Type B pancreatic cell (in vitro differentiated cells): ENCODE results near the gene GLDC. TPM values are rescaled to one million over a fixed set of nuclear protein-coding genes. Genes with fewer than 3 reads are reported as not detected.

Experiments used
- DNase-seq: peaks from one replicate; pipeline ENCODE4 v3.0.0; 2021; ENCODE audit warnings: mixed read lengths; ENCODE audit not compliant: unreplicated experiment; ENCODE audit errors: extremely low spot score
- H3K27ac Mint-ChIP-seq: 2 replicates; pipeline ENCODE4 v1.8.0; 2021; ENCODE audit warnings: mild to moderate bottlenecking, mixed read lengths
- H3K27me3 Mint-ChIP-seq: 2 replicates; pipeline ENCODE4 v1.8.0; 2021; ENCODE audit warnings: mixed read lengths
- H3K36me3 Mint-ChIP-seq: 2 replicates; pipeline ENCODE4 v1.8.0; 2021; ENCODE audit warnings: mixed read lengths
- H3K4me1 Mint-ChIP-seq: one replicate; pipeline ENCODE4 v1.8.0; 2021; ENCODE audit warnings: mixed read lengths; ENCODE audit not compliant: unreplicated experiment
- H3K4me3 Mint-ChIP-seq: 2 replicates; pipeline ENCODE4 v1.8.0; 2021; ENCODE audit warnings: mild to moderate bottlenecking, mixed read lengths
- H3K9me3 Mint-ChIP-seq: 2 replicates; pipeline ENCODE4 v1.8.0; 2021; ENCODE audit warnings: mixed read lengths
- CTCF ChIP-seq: fragments of 200-600 bp; sonication (generic); conservative IDR thresholded peaks from 2 replicates; pipeline ENCODE4 v1.5.0; 2021; ENCODE audit warnings: antibody characterized with exemption, mild to moderate bottlenecking
- total RNA-seq: library from RNA; stranded (reverse); gene quantifications from 2 replicates; pipeline ENCODE4 v1.2.1, GENCODE V29; 2021; ENCODE audit warnings: low replicate concordance

The GLDC gene
- total RNA-seq, 1 donor from 2014 or later, result 11.8 TPM

- Mint-ChIP-seq H3K27ac (no peak overlapping the region), H3K9me3 (no peaks in the 10 kb centered on the region), H3K4me1 (peaks cover 4% of the 10 kb centered on the region), H3K4me3 (no peak overlapping the region), H3K27me3 (no peaks in the 10 kb centered on the region), H3K36me3 (peaks cover 11% of the 10 kb centered on the region)
- no peak for TF ChIP-seq CTCF
- no peak for DNase-seq
Observed at GRCh38 chr9:6525326-6526045, 120.0 kb downstream of the GLDC start.

DNA sequence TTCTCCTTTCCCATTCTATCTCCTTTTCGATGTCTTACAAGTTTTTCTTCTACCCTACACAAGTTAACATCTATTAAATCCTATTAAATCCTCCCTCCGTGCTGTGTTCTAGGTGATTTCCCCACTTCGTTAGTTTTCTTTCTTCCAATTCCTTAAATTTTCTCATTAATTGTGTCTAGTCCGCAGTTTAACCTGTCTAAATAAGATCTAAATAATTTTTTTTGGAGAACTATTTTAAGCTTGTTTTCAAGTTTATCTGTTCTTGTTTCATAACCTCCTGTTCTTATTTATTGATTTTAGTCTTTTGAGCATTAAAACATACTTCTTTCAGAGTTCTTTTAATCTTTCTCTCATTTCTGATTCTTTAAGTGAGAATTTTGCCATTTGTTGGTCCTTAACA lies 123.3 kb downstream of the GLDC start:
- no peaks in the 10 kb centered on the region for H3K27me3 Mint-ChIP-seq
- H3K27ac Mint-ChIP-seq, result no peak overlapping the region
- DNase-seq, result no peak
- peaks cover 4% of the 10 kb centered on the region for H3K4me1 Mint-ChIP-seq
- H3K4me3 Mint-ChIP-seq, result no peak overlapping the region
- no peak for TF ChIP-seq CTCF
- no peaks in the 10 kb centered on the region for H3K9me3 Mint-ChIP-seq
- peaks cover 14% of the 10 kb centered on the region for H3K36me3 Mint-ChIP-seq

DNA sequence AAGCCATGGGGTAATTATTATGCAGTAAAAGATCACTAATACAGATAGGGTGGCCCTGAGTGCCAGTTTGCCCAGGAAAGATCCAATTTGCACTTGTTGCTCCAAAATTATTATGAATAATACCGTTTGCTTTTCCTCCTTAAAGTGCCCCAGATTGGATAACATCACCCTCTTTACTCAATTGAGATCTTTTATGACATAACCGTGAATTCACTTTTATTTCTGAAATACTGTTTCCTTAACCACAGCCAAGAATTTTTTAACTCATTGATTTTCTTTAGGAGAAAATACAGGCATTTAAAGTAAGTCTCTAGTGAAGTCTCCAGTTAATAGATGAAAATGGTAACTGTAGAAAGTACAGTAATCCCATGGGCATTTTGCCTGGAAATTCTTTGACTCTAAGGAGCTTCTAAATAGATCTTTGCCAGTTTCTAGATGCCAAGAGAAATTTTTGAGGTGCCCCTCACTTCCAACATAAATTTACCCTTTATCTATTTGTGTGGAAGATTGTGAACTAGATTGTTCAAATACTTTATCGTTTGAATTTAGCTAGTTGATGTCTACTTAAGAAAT lies 133.4 kb downstream of the GLDC start:
- no peak for TF ChIP-seq CTCF
- DNase-seq, result no peak
- Mint-ChIP-seq H3K36me3 (peaks cover 15% of the 10 kb centered on the region), H3K4me3 (no peak overlapping the region), H3K9me3 (no peaks in the 10 kb centered on the region), H3K4me1 (no peaks in the 10 kb centered on the region), H3K27me3 (no peaks in the 10 kb centered on the region), H3K27ac (no peak overlapping the region)

DNA sequence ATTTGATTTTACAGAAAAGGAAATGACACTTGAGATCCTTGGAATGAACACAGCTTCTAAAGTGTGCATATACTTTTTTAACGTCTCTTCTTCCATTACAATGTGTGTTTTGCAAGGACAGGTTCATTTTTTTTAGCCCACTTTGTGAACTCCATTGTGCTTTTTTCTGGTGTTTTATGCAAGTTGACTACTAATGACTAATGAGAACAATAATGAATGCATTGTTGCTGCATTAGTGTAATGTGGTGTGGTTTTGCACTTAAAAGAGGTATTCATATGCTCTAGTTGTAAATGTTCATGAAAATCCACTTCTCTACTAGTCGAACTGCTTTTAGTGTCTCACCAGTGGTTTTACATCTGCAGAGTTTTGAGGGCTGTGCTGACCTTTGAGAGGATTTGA lies 139.0 kb downstream of the GLDC start:
- no peak overlapping the region for H3K4me3 Mint-ChIP-seq
- no peaks in the 10 kb centered on the region for H3K9me3 Mint-ChIP-seq
- no peak overlapping the region for H3K27ac Mint-ChIP-seq
- TF ChIP-seq CTCF, result no peak
- H3K27me3 Mint-ChIP-seq, result no peaks in the 10 kb centered on the region
- H3K36me3 Mint-ChIP-seq, result peaks cover 43% of the 10 kb centered on the region
- no peaks in the 10 kb centered on the region for H3K4me1 Mint-ChIP-seq
- no peak for DNase-seq

DNA sequence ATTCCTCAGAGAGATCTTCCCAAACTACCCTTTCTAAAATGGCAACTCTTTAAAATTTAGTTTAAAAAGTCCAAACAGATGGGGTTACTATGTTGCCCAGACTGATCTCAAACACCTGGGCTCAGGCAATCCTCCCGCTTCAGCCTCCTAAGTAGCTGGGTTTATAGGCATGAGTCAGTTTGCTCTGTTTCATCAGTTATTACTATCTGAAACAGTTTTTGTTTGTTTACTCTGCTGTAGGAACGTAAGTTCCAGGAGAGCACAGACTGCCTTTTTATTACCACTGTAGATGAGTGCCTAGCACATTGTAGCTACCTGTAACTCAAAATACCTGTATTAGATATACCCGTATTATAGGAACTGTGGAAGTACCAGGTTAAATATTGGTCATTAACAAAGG lies 143.1 kb downstream of the GLDC start:
- peaks cover 44% of the 10 kb centered on the region for H3K36me3 Mint-ChIP-seq
- no peaks in the 10 kb centered on the region for H3K9me3 Mint-ChIP-seq
- TF ChIP-seq CTCF, result no peak

More for the DNA sequence above, 143.1 kb downstream of the GLDC start:
- Mint-ChIP-seq H3K4me1 (no peaks in the 10 kb centered on the region), H3K27ac (no peak overlapping the region), H3K27me3 (no peaks in the 10 kb centered on the region), H3K4me3 (no peak overlapping the region)
- no peak for DNase-seq
